Activated naive CD4-positive, alpha-beta T cell (primary cell): ENCODE results near the gene PDILT.

Experiments used
- DNase-seq, 4 experiments: peaks; one replicate each; lab custom pipeline; 2025; lab: John Stamatoyannopoulos, UW

The PDILT gene

GRCh38 chr16:20401475-20402016 is 3.0 kb downstream of the PDILT start:
- no peak for DNase-seq

DNA sequence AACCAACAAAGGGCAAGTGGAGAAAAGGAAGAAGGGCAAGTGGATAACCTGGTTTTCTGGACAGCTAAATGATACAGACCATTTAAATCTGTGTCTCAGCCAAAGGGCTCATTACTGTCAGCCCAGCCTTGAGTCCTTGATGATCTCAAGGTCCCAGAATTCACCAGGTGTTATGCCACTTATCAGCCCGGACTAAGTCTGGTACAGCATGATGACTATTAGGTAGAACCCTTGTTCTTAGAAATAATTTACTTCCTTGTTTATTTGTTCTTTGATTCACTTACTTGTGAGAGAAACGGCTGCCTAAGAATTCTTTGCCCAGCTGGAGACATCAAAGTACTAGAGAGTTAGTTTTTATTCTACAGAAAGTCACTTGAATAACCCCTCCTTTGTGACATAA is 3.5 kb downstream of the PDILT start:
- no peak for DNase-seq

GRCh38 chr16:20399185-20399584 is 5.4 kb downstream of the PDILT start:
- no peak for DNase-seq

- DNase-seq: no peak
Observed at GRCh38 chr16:20398603-20399002, 5.9 kb downstream of the PDILT start.

GRCh38 chr16:20397468-20398074 is 7.0 kb downstream of the PDILT start:
- DNase-seq: no peak

DNA sequence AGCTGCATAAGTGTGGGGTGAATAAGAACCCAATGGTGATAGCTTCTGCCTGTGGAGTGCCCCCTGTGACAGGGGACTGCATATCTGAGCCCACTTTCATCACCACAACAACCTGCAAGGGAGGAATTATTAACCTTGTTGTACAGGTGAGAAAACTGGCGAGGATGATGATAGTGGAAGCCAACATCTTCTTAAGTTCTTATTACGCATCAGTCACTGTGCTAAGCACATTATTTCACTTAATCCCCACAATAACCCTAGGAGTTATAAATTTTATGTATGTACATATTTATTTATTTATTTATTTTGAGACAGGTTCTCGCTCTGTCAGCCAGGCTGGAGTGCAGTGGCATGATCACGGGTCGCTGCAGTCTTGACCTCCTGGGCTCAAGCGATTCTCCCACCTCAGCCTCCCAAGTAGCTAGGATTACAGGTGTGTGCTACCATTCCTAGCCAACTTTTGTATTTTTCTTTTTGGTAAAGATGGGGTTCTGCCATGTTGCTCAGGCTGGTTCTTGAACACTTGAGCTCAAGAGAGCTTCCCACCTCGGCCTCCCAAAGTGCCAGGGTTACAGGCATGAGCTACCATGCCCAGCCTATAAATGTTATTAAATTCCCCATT is 7.6 kb downstream of the PDILT start:
- no peak for DNase-seq

- DNase-seq: no peak
Observed at GRCh38 chr16:20395946-20396345, 8.6 kb downstream of the PDILT start.

DNA sequence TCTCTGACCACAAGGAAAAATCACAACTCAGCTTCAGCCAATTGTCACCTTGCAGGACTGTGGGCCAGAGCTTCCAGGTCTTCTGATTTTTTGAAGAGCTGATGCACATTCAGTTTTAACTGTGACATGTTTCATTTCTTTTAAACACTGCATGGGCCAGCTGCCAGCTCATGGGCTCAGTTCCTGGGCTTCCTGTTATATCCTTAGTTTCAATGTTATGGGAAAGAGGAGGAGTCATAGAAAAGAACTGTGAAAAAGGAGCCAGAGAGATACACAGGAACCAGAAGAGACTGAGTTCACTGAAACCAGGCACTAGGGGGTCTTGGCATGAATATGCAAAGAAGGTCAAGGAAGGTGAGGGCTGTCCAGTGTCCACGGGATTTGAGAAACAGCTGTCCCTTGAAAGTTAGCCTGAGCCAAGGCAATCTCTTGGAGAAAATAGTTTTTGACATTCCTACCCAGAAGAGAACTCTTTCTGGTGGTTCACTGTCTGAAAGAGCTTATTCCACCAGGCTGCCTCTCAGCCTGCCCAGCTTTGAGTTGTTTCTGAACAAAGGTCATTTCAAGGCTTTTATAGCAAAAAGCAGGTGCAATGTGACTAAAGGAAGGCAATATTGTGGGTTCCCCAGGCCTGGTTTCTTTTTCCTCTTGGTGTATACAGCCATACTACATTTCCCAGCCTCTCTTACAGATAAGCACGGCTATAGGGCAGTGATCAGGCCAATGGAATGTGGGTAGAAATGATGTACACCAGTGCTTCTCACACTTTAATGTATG is 10.5 kb downstream of the PDILT start:
- no peak for DNase-seq

- no peak for DNase-seq
Observed at GRCh38 chr16:20391045-20391444, 13.5 kb downstream of the PDILT start.

- no peak for DNase-seq
Observed at GRCh38 chr16:20388854-20389253, 15.7 kb downstream of the PDILT start.

- DNase-seq: no peak
Observed at GRCh38 chr16:20387978-20388377, 16.6 kb downstream of the PDILT start.

DNA sequence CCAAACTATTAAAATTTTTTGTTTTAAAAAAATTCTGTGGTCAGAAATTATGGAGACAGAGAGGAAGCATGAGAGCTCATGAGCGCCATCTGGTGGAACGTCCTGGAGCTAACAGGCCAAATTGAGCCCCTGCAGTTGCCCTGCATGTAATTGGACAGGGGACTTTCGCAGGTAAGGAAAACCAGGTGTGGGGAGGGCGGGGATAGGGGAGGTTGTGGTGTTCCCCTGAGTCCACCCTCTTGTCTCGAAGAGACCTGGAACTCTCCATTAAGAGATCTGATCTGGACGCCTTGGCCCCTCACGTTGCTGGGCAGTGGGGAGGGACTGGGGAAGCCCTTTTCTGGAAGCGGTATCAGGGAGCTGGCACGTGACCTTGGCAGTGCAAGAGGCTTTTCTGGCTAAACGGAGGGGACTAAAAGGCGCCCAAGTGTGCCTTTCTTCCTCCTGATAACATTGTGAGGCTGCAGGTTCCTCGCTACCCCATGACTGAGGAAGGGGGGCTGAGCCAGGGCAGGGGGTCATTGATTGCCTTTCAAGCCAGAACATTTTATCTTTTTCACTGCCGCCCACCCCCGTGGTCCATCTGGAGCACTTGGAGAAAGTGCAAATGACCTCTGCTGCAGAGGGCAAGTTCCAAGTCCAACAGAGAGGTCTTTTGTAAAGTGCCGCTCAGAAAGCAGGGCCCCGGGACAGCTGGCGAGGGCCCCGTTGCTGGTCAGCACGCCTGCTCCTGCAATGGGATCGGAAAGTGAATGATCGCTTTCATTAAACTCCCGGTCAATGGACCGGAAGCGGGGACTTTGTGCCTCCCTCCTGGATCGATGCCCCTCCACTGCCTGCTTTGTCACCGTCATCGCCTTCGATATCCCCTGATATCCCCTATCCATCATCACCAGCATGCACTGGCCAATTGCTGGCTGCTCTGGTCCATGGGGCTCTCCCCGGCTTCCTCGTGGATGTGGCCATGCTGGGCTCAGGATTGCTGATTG is 18.4 kb downstream of the PDILT start:
- DNase-seq: peak; percentile 2 to 34 (median 20)

DNA sequence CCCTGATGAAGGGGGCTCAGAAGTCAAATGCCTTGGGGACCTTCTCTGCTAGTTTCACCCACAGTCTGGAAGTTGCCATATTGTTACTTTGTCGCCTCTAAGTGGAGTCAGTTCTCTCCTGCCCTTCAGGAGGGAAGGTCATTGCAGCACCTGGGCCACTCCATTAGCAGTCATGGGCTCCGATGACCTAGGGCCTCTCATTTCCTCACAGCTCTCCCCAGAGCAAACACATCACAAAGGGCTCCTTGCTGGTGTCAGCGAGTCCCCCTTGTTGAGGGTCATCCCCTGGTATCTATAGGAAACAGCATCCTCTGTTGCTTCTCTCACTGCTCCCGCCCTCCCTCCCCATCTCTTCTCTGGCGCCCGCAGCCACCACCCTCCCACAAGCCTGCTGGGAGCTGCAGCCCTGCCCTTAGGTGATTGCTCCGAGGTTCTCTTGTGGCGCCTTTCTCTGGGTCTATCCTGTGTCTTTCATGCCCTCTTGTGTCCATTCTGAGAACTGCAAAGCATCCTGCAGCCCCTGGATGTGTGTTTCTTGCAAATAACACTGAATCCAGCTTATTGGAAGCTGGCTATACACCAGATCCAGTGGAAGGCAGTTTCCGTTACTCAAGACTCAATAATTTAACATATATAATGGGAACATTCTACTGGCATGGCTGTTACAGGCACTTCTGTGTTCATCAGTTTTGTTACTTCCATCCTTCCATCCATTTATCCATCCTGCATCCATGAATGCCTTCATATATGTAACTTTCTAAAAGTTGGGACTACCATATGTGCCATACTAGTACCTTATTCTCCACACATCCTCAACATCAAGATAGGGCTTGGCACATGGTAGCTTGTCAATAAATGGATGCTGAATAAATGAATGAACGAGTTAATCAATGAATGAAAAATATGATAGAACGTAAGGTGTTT is 21.2 kb downstream of the PDILT start:
- DNase-seq: peak in 2 of 4 experiments; percentile 3 to 4

DNA sequence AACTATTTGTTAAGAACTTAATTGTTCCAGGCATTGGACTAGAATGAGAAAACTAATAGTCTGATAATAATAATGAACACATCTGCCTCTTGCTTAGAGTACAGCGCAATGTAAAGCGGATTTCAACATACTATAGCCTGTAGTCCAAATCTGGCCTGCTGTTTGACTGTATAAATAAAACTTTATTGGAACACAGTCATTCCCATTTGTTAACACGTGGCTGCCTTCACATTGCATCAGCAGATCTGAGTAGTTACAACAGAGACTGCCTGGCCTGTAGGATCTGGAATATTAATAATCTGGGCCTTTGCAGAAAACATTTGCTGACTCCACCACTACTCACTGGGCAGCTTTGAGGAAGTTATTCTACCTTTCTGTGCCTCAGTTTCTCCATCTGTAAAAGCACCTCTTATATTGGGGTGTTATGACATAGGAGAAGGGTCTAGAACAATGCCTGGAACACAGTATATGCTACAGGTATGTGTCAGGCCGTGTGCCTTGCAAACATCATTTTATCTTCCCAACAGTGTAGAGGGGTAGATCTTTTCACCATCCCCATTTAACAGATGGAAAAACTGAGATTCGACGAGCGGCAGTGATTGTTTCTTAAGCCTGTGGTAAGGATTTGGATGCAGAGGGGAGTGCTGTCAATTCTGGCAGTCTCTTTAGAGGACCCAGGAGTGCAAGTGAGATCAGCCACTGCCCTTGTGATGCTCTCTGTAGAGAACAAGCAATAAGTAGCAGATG is 22.2 kb downstream of the PDILT start:
- no peak for DNase-seq

DNA sequence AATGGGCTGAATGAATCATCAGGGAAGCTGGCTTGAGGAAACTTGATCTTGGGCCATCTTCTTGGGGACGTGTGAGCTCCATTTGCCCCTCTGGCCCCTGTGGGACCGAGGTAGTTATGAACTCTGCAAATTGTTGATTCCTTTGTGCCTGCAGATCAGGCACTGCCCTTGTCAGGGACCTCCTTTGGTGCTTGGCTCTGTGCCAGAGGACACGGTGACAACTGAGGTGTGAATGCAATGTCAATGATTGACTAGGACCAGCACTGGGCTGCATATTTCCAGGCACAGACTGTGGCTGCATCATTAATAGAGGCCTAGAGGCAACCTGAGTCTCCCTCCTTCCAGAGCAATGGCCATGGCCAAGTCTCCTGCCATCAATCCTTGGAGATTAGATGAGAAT is 23.8 kb downstream of the PDILT start:
- DNase-seq: no peak

DNA sequence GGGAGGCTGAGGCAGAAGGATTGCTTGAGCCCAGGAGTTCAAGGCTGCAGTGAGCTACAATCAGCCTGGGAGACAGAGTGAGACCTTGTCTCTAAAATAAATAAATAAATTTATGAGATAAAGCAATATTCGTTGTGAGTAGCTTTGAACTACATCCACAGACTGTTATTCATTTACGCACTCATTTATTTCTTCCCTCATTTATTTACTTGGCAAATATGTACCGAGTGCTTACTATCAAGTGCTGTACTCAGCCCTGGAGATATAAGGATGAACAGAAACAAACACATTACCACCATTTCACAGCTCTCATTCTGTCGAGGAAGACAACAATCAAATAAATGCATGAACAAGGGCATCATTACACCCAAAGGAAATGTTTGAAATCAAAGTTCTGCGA is 27.4 kb downstream of the PDILT start:
- no peak for DNase-seq

DNA sequence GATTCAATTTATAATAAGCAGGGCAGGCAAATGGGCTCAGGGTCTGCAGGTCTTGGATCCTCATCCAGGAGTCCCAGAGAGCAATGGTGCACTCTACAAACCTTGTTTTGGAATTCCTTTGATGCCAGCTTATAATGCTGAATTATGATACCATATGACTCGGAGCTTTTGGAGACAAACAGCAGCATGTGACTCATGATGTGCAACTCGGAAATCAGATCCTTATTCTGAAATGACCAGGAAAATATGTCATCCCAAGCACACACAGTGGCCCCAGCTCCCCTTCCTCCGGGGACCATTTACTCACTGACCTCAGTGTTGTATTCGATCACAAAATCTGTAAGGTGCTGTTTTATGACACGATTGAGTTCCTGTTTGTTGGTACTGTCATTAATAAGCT is 31.8 kb downstream of the PDILT start:
- DNase-seq: no peak

DNA sequence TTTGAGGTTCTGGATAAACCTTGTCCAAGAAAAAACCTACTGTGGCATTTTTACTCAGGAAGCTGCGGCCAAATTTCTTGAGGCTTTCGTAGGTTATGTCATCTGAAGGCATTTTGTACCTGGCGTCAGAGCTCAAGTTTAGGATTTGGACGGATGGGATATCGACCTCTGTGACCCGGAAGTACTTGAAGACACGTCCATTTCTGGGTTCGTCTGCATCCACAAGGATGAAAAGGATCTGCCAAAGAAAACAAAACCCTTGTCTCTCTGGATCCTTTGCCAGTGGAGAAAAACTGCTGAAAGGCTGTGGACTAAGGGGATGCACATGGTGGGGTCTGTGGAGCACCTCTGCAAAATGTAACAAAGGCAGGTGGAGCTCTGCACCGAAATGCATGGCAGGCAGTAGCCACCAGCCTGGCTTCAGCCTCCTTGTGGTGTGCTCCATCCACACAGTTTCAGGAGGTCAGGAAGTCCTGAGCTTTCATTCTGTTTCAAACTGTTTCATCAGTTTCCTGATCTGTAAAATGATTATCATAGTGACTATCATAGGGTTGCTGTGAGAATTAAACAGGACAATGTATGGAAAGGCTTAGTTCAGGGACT is 35.0 kb downstream of the PDILT start:
- no peak for DNase-seq

- no peak for DNase-seq
Observed at GRCh38 chr16:20364051-20364450, 40.5 kb downstream of the PDILT start.

GRCh38 chr16:20363191-20363590 is 41.3 kb downstream of the PDILT start:
- no peak for DNase-seq
